GM21423 (cell line): Measurements from ENCODE around the gene RAD9A.

ENCODE experiments used
- ATAC-seq: cut with Tn5 transposase; IDR thresholded peaks from one replicate; pipeline ENCODE4 v1.9.1; 2021; ENCODE audit warnings: mild to moderate bottlenecking, moderate library complexity; ENCODE audit not compliant: unreplicated experiment

RAD9A gene

DNA sequence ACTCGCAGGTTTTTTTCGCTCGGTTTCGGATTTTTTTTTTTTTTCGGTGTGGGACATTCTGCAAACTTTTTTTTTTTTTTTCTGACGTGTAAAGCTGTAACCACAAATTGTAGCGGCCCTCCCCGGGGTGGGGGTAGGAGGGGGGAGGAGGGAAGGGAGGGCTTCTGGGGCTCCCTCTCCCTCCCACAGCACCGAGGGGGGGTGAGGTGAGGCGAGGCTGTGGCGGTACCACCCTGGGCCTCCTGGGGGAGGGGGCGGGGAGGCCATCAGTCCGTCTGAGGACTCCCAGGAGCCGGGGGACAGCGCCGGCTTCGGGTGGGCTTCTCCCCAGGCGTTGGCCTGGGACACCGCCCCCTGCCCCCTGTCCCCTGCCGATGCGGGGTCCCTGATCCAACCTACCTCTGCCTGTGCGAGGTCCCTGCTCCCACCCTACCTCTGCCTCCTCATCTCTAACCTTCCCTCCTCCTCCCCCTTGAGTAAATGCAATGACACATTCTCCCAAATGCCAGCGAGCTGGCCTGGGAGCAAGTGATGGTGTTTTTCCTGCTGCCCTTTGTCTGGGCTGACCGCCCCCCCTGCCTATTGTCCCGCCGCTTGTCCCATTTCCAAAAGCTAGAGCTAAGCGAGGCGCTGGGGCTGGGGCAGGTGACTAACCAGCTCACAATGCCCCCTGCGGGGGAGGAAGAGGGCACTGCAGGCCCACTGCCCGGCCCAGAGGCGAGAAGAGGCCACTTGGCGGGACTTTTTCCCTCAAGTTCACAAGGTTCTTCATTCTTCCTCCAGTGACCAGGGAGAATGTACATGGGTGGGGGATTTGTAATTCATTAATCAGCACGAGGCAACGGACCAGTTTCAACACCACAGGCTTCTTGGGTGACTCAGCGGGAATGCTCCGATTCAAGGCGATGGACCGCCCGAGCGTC is 17.9 kb upstream of the RAD9A start:
- ATAC-seq: peak; percentile 31

DNA sequence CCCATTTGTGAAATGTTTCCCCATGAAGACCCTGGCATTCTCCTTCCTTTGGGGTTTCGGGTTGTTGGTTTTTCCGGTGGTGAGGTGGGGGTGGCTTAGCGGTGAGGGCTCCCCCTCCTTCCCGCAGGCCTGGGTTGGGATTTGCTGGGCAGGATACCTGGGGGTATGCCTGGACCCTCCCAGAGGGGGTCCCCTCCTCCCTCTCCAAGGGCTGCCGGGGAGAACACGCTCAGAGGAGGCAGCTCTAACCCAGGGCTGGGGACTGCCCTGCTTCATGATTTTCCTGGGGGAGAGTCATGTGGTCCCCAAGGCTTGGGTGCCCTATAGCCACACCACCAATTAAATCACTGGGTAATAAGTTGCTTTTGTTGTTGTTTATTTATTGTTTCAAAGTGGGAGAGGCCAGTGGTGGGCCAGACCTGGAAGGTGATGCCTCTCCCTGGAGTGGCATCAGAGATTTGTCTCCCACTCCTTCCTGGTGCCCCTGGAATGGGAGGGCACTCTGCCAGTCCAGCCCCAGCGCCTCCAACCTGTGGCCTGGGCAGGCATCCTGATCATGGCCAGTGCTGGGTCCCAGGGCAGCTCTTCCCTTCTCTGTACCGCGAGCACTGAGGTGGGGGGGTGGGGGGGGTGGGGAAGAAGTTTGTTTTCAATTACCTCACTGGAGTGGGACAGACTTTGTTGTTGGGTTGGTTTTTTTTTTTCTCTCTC is 17.1 kb upstream of the RAD9A start:
- no peak for ATAC-seq

DNA sequence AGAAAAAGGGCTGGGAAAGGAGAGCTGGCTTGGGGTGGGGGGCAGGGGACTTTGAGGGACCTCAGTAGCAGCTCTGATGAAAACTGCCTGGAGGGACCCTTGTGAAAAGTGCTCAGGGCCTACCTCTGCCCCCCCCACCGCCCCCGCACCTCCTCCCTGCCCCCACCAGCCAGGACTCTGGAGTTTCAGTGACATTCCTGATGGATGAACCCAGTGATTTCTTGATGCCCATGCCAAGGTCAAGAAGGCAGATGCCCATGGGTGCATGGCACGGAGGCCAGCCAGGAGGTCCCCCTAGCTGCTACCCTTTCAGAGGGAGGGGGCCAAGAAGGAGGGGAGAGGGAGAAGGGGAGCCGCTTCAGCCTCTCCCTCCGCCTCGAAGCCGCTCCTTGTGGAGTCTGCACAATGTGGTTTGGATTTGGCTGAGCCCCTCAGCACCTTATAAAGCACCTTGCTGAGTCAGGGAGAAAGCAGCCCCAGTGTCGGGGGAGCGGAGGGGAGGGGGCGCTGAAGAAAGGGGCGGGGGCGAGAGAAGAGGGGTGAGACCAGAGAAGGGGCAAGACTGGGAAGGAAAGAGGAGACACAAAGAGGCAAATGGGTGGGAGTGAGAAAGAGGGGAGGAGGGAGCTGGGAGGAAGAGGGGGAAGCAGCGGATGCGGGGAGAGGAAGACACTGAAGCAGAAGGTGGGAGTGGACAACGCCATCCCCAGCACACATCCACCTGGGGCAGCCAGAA is 16.3 kb upstream of the RAD9A start:
- ATAC-seq: no peak

DNA sequence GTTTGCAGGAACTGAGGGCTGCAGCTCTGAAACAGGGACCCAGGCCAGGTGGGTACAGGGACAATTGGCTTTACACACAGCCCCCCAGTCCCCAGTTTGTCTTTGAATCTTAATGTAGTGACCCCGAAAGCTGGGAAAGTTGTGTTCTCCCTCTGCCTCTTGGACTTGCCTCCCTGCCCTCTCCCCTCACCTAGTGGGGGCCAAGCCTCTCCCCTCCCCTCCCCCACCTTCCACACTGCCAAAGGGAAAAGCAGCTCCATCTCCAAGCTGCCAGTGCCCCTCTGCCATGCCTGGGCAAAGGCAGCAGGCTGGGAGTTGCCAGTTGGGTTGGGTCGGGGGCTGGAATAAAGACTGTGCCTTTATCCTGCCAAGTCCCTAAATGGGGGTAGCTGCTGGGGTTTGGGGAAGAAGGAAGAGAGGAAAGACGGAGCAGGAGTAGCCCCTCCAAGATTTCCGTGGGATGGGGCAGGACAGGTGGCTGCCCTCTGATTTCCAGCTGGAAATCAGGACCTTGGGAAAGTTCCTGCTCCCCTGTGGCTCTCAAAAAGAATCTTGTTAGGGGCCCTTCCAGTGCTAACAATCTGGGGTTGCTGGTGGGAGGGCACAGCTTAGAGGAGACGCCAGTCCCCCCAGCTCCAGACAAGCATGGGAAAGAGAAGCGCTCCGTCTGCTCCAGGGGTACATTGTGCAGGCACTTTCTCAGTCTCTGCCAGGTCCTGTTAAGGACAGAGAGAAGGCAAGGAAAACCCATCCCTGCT is 15.5 kb upstream of the RAD9A start:
- no peak for ATAC-seq

DNA sequence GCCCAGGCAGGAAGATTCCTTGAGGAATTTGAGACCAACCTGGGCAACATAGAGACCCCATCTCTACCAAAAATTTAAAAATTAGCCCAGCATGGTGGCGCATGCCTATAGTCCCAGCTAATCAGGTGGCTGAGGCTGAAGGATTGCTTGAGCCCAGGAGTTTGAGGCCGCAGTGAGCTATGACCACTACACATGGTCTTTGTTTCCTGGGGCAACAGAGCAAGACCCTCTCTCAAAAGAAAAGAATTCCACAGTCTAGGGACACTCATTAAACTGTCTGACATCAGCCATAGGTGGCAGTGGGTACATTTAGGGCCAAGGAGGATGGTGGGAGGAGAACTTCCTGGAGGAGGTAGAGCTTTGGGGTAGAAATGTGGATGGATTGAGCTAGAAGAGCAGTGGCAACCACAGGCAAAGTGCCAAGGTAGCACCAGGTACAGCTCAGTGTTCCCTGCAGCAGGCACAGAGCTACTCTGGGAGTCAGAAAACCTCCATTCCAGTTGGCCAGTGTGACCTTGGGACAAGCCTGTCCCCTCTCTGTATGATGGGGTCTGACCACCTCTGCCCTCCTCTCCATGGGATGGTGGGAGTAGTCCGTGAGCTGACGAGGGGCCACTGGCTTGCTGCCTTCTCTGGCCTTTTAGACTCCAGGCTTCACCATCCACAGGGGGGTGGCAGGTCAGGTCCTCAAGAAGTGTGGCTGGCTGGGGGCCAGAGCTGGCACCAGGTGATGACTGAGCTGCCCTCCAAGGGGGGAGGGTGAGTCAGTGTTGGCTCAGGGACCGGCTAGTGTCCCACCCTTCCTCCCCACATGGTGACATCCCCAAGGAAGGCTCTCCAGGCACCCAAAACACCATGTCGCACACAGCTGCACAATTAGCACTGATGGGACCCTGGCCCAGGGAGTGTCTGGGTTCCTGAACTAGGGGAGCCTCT is 14.6 kb upstream of the RAD9A start:
- no peak for ATAC-seq

DNA sequence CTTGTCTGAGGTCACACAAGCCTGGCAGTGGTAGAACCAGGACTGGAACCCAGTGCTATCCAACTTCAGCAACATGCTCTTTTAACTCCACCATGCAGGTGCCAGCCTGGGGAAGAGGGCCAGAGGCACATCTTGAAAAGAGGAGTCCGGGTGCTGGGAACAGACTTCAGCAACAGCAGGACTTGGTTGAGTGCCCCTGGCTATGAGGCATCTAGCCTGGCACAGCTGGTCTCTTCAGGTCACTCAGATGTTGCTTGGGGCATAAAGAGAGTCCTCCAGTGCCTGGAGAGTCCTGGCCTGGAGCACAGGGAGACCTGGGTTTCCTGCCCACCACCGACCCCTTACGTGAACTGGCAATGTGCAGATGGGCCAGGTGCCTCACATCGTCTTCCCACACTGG is 13.2 kb upstream of the RAD9A start:
- no peak for ATAC-seq

DNA sequence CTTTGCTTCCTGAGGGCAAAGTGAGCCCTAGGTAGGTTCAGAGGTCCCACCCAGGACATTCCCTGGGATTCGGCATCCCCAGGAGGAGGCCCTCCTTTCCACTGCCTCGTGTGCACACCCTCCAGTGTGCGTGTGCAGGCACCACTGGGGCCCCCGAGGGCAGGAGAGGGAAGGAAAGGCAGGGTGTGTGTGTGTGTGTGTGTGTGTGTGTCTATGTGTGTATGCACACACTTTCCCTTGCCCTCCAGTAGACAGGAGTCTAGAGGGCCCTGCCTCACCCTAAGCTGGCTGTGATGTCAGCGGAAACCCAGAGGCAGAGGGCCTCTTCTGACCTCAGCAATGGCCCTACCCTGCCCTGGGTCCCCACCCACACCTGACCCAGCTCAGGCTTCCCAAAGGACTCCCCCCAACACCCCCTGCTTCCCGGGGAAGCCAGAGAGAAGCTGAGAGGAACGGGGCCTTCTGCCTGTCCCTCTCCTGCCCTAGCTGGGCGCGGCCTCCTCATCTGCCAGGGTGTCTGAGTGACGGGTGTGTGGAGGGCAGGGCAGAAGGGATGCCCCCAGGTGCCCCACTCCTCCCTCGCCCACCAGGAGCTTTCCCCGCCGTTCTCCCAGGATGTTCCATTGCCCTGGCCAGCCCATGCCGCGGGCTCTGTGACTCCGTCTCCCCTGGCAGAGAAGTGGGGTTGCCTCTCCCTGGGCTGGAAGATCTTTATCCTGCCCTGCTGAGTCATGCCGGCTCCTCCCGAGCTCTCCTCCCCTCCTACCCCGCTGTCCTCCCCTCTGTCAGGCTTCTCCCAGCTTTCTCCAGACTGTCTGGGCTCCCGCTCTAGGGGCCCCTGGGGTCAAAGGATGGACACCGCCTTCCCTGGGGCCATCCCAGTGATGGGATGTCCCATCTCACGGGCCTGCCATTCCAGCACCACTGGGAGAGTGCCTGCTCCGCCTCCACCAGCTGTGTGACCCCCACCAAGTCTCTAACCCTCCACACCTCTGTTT is 12.4 kb upstream of the RAD9A start:
- ATAC-seq: no peak

DNA sequence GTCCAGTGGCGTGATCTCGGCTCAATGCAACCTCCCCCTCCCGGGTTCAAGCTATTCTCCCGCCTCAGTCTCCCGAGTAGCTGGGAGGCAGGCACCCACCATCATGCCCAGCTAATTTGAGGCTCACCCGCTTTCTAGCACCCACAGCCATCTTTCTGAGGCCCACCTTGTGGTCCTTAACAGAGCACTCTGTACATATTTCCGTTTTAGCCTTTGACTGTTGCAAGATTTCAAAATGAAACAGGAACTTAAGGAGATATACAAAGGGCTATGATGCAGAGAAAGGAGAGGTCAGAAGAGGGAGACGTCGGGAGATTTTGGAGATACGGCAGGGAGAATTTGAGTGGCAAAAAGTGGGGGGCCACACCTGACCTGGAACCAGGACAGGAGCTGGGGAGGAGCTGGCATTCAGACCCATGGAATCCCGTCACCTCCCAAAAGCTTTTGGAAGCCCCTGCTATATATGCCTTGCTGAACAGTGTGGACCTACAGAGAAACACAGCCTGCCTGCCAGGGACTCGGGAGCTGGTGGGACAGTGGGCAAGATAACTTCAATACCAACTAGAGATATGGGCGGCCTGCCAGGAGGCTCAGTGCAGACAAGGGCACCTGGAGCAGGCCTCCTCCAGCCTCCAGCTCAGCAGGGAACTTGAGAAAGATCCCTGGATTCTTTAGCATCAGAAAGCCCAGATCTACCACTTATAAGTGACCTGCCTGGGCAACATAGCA is 10.4 kb upstream of the RAD9A start:
- no peak for ATAC-seq

DNA sequence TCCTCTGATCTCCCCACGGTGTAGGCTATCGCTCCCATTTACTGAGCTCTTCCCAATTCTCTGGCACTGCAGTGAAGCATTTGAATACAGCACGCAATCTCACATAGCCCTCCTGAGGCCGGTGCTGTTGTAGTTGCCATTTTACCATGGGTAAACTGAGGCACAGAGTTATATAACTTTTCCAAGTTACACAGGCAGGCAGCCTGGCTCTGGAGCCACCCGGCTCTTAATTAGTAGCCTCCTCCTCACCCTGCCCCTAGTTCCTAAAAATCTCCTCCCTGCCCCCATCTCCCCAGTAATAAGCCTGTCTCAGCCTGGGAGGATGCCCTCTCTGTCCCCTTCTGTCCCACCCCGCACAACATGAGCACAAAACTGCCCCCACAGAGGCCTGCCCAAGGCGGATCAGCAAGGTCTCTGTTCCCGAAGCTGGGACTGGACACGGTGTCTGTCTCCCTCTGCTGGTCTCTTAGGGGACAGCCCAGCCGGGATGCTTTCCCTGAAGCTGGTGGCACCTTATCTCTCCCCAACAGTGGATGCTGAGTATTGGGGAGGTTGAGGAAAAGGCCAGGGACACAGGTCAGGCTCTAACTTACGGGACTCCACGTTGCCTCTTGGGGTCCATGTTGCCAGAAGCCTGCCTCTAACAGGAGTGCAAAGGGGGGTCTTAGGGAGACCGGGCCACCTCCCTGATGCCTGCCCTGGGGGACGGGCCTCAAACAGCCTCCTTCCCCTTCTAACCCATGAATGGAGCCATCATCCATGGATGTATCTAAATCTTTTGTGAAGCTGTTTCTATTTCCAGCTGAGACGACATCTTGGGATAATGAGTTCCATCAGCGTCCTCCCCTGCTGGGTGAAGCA is 9.3 kb upstream of the RAD9A start:
- ATAC-seq: peak; percentile 48

DNA sequence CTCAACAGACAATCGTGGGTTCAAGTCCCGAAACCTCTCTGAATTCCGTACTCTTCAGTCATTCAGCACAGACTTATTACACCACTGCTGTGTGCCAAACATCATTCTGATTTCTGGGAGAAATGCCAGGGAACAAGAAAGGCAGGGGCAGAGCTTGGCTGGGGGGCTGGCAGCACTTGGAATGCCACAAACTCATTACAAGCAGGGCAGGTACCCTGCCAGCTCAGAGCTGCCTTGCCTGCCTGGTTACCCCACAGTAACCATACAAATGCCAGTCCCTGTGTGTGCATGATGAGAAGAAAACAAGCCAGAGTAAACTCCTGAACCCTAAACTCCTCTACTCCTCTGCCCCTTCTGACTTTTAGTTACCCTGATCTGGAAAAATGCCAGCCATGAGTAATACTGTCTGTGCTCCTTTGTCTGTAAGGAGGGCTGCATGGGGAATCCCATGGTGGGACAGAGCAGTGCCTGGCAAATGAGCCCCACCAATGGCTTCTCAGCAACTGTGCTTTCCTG is 6.9 kb upstream of the RAD9A start:
- no peak for ATAC-seq

DNA sequence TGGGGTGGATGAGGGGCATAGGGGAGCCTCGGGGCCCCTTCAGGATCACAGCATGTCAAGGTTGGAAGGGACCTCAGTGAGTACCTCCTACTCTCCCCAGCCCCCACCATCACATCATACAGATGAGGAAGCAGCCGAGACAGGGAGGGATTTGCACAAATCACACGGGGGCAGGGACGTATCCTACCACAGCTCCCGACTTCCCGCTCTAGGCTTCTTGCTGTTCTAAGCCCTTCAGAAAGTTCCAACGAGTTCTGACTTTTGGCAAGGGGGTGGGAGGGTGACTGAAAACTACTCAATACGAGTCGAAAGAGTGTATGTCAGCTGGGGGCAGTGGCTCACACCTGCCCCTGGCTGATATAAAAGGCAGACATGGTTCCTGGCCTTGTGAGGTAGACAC is 4.7 kb upstream of the RAD9A start:
- no peak for ATAC-seq

DNA sequence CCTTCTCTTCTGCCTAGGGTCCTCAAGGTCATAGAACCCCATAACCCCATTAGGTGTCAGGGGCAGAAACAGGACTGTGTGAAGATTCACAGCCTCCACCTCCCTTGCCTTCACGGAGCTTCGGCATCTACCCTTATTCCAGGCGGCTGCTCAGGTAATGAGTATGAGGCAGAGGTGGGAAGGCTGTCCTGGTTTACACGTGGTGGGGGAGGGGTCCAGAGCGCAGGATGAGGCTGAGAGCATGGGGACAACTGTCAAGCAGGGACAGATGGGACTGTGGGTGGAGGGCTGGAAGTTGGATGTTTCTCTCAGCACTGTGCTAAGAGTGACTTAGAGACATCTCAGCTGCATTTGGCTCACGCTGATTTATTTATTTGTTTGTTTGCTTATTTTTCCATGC is 4.3 kb upstream of the RAD9A start:
- no peak for ATAC-seq

DNA sequence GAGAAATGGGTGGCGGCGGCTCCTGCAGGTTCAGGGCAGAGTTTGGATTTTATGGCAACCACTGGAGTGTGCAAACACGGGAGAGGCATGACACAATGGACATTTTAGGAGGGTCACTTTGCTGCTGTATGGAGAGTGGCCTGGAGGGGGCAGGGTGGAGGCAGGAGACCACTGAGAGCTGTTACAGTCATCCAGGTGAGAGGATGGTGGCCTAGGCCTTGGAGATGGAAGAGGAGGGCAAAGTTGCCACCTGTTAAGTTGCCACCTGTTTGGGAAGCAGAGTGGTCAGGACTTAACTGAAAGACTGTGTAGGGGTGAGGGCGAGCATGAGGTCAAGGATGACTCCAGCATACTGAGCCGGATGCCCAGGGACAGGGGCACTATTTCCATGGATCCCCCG is 2.3 kb upstream of the RAD9A start:
- no peak for ATAC-seq

DNA sequence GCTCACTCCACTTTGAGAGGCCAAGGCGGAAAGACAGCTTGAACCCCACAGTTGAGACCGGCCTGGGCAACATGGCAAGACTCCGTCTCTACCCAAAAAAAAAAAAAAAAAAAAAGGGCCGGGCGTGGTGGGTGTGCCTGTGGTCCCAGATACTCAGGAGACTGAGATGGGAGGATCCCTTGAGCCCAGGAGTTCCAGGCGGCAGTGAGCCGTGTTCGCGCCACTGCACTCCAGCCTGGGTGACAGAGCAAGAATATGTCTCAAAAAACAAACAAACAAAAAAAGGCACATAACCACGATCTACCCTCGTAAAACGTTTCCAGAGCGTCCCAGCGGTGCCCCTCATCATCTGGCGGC is 861 bp upstream of the RAD9A start:
- no peak for ATAC-seq

DNA sequence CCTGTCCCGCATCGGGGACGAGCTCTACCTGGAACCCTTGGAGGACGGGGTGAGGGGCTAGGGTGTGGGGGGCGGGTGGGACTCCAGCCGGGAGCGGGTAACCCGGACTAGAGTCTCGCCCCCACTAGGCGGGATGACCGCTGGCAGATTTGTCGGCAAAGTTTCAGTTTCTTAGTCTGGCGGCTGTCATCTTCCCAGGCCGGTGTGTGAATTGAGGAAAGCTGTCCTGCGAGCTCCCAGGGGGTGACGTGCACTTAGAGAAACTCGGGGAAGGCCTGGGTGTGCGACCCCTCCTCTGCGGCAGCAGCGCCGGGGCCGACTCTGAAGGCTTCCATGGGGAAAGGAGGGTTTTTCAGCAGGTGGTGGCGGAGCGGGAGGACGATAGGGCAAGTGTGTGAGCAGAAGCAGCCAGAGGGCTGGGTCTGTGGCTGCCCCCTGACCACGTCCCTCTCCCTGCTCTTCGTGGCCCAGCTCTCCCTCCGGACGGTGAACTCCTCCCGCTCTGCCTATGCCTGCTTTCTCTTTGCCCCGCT is 463 bp downstream of the RAD9A start:
- no peak for ATAC-seq

DNA sequence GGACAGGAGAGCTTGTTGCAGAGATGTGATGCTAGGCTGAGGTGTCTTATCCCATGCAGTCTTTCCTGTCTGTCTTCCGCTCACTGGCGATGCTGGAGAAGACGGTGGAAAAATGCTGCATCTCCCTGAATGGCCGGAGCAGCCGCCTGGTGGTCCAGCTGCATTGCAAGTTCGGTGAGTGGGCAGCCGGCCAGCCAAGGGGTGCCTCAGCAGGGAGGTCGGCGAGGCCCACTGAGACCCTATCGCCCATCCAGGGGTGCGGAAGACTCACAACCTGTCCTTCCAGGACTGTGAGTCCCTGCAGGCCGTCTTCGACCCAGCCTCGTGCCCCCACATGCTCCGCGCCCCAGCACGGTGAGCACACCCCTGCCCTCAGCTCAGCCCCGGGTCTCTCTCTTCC is 1.7 kb downstream of the RAD9A start:
- no peak for ATAC-seq

DNA sequence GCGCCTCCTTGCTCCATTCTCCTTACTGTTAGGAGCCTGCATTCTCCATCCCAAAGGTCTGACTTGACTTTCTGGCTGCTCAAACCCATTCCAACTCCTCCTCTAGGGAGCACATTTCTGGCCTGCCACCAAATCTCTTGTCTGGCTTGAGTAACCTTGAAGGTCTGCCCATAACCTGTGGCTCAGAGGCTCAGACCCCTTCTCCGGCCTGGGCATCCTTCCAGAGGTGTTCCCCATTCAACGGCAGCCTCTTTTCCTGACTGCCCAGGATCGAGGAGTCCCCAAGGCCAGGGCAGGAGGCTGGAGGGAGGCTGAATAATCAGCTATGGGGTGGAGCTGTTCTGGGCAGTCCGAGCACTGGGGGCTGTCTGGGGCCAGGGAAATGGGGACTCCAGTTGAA is 2.2 kb downstream of the RAD9A start:
- no peak for ATAC-seq
